NOMO-1 treated with dmso at 0.1 percent for 144 hours (cell line): Measurements from ENCODE around the gene DCAF10.
"Not testable (repeated sequence)": the region's sequence is repeated elsewhere in the genome, so short reads cannot be mapped to it uniquely, and the experiment has no call there.

Source experiments
- DNase-seq: peaks from one replicate; lab custom pipeline; 2025; ENCODE audit not compliant: unreplicated experiment; lab: John Stamatoyannopoulos, UW

DCAF10 gene

GRCh38 chr9:37800631-37801286 lies at the start of gene DCAF10:
DCAF10 (plus strand) TSS chr9:37800797; CDS start chr9:37800867, 70 bp downstream.
- no peak for DNase-seq

GRCh38 chr9:37751186-37751585 lies 49.4 kb upstream of the DCAF10 start:
- DNase-seq: no peak

GRCh38 chr9:37751704-37752103 lies 48.9 kb upstream of the DCAF10 start:
- DNase-seq: not testable (repeated sequence)

GRCh38 chr9:37752112-37752511 lies 48.5 kb upstream of the DCAF10 start:
- not testable (repeated sequence) for DNase-seq

- DNase-seq: no peak
These were observed 47.7 kb upstream of the DCAF10 start for GRCh38 chr9:37752642-37753488.

- peak; percentile 30 for DNase-seq
These were observed 47.0 kb upstream of the DCAF10 start, which contains the start of gene TRMT10B for GRCh38 chr9:37753489-37754190. TRMT10B (plus strand) TSS chr9:37753805; CDS start chr9:37761932, 8,127 bp downstream.

- no peak for DNase-seq
These were observed 41.9 kb upstream of the DCAF10 start for GRCh38 chr9:37758747-37759146.

GRCh38 chr9:37760416-37761161 lies 40.0 kb upstream of the DCAF10 start:
- DNase-seq: no peak

GRCh38 chr9:37761511-37761910 lies 39.1 kb upstream of the DCAF10 start:
- no peak for DNase-seq

GRCh38 chr9:37765263-37765662 lies 35.3 kb upstream of the DCAF10 start:
- not testable (repeated sequence) for DNase-seq

- no peak for DNase-seq
These were observed 31.3 kb upstream of the DCAF10 start for GRCh38 chr9:37769306-37769705.

GRCh38 chr9:37769995-37770394 lies 30.6 kb upstream of the DCAF10 start:
- DNase-seq: no peak

GRCh38 chr9:37775216-37775919 lies 25.2 kb upstream of the DCAF10 start:
- DNase-seq: no peak

- DNase-seq: no peak
These were observed 24.3 kb upstream of the DCAF10 start for GRCh38 chr9:37776328-37776727.

GRCh38 chr9:37778534-37778933 lies 22.1 kb upstream of the DCAF10 start:
- no peak for DNase-seq

GRCh38 chr9:37784291-37784615 lies 16.3 kb upstream of the DCAF10 start:
- no peak for DNase-seq

- DNase-seq: peak; percentile 70
These were observed 15.7 kb upstream of the DCAF10 start, which contains the start of gene EXOSC3 for GRCh38 chr9:37784616-37785483. EXOSC3 (minus strand) TSS chr9:37785064; CDS start chr9:37785044, 20 bp downstream.

- DNase-seq: no peak
These were observed 13.5 kb upstream of the DCAF10 start for GRCh38 chr9:37787059-37787458.

- no peak for DNase-seq
These were observed 12.3 kb upstream of the DCAF10 start for GRCh38 chr9:37788332-37788731.
